GM12873 (cell line): Measurements from ENCODE around the gene USP19.

Experiments
- TF ChIP-seq, protein P1 (sequence below): IDR thresholded peaks from 2 replicates; pipeline ENCODE4 v1.5.1; 2012; ENCODE audit warnings: low read depth, mild to moderate bottlenecking, moderate library complexity, low read length, control low read depth; ENCODE audit not compliant: insufficient read depth; ENCODE audit errors: missing control alignments

USP19 gene

DNA sequence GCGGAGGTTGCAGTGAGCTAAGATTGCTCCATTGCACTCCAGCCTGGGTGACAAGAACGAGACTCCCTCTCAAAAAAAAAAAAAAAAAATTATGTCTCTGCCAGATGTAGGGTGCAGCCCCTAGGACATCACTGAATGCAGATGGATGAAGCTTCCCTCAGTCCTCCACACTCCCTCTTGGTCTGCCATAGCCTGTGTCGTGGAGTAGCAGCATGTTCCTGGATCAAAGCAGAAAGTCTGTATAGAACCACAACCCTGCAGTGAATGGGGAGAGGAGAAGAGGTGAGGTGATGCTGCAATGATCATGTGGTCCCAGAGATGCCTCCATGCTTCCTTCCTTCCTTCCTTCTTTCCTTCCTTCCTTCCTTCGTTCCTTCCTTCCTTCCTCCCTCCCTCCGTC lies 27.5 kb upstream of the USP19 start:
- TF ChIP-seq, protein P1, sequence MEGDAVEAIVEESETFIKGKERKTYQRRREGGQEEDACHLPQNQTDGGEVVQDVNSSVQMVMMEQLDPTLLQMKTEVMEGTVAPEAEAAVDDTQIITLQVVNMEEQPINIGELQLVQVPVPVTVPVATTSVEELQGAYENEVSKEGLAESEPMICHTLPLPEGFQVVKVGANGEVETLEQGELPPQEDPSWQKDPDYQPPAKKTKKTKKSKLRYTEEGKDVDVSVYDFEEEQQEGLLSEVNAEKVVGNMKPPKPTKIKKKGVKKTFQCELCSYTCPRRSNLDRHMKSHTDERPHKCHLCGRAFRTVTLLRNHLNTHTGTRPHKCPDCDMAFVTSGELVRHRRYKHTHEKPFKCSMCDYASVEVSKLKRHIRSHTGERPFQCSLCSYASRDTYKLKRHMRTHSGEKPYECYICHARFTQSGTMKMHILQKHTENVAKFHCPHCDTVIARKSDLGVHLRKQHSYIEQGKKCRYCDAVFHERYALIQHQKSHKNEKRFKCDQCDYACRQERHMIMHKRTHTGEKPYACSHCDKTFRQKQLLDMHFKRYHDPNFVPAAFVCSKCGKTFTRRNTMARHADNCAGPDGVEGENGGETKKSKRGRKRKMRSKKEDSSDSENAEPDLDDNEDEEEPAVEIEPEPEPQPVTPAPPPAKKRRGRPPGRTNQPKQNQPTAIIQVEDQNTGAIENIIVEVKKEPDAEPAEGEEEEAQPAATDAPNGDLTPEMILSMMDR = no peak

DNA sequence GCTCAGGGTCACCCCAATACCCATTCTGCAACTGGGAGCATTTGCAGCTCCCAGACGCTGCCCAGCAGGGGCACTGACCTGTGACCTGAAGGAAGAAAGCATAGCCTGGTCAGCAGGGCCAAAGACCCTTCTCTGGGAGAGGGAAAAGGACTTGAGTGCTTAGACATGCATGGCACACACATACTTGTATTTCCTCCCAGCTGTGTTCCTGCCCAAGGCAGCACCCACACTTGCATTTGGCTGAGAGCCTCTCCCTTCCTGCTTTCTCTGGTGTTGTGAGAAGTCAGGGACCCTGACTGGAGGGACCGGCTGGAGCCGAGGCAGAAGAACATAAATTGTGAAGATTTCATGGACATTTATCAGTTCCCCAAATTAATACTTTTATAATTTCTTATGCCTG lies 19.5 kb upstream of the USP19 start:
- TF ChIP-seq, protein P1 = no peak

DNA sequence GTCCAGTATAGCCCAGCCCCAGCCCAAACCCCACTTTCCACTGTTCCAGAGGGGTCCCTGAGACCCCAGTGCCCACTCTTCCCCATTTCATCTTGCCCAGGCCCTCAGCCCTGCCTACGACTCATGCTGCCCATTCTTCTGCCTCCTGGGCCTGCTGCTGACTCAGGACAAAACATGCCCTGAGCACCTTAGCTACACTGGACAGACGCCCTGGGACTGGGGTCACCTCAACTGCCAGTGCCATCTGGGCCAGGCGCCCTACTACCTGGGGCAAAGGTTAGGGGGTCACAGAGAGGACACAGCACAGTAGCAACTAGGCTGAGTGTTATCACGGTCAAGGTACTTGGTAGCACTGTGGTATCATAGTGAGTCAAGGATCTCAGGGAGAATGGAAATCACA lies 14.9 kb upstream of the USP19 start:
- TF ChIP-seq, protein P1 = no peak

DNA sequence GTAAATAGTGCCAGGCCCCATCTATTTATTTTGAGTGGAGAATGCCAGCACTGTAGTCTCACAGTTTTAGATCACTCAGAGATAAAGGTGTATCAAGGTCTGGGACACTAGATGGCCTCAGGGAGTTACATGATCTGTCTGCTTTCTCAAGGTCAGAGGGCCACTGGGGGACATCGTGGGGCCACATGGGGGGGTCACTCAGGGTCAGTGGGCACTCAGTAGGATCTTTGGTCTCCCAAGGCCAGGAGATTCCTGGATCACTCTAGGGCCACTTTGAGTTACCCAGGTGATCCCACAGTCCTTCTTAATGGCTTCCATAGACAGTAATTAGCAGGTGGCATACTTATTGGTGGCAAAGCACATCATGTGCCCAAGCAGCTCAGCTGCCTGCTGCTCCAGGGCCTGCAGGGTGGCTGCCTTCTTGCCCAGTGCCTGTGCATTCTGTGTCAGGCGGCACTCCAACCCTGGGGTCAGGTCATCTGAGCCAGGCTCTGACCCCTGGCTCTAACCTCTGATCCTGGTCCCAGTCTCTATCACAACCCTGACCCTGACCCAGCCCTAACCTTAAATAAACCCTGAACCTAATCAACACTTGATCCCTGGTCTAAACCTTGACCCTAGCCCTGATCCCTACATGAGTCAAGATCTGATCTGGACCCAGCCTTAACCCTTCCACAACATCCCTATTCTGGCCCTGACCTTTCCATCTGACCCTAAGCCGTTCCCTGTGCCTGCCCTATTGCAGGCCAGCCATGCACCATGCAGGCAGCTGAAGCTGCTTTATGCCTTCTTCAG lies 14.0 kb upstream of the USP19 start:
- TF ChIP-seq, protein P1 = no peak

DNA sequence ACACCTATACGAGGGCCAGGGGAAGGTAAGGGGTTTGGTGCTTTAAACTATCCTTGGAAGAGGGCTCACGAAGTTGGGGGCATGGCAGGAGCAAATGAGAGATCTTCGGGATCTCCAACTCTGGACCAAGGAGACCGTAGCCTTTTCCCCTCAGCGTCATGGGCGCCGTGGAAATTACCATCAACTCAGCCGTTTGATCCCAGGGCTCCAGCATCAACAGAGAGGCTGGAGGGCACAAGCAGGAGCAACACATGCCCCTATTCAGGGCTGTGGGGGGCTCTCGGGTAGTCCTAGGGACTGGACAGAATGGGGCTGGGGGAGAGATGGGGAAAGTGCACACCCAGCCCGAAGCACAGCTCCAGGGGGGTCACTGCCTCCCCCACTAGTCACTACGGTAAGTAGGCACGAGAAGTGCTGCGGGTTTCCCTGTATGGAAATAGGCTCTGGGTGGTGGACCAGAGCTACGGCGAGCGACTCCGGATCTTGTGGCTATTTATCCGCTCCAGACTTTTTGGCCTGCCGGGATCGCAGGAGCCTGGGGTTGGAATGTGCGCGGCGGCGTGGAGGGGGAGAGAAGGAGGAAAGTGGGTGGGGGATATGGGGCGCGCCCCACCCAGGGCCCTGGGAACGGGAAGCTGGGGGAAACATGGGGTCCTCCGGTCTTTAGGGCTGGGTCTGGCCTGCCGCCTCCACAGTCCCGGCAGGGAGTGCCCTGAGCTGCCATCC lies 12.8 kb upstream of the USP19 start:
- TF ChIP-seq, protein P1 = no peak

DNA sequence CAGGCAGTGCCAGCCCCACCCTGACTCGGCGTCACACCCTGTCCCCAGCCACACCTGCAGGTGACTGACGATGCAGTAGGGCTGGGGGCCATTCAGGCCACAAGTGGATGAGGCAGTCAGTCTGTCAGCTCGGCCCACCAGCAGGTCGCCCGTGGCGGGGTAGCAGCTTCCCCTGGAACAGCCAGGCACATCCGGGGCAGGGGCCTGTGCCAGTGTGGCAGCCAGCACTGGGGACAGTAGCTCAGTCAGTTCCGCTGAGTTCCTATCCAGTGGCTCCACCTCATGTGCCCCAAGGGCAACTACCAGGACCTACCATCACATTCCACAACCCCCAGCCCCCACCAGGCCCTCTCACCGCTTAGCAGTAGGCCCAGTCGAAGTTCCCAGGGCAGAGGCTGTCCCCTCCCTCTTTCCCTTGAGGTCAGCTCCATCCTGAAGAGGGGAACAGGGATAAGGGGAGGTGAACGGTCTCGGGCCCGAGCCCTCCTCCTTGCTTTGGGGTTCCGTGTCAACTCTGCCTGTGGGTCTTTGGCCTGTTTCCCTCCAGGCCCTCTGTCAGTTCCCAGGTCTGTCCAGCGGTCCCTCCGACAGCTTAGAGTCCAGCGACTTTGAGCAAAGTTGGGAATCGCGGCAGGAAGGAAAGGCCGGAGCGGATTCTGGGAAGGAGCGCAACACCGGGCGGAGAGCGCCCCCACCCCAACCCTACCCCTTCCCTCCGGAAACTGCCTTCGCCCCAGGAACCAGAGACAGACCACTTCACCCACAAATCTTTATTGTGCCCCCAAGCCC lies 12.0 kb upstream of the USP19 start, which contains the start of gene LAMB2:
Gene LAMB2 (minus strand): TSS at position 614 of the 789 bp plus-strand sequence. CDS start 183 bp downstream, at position 431.
- TF ChIP-seq, protein P1 = no peak

DNA sequence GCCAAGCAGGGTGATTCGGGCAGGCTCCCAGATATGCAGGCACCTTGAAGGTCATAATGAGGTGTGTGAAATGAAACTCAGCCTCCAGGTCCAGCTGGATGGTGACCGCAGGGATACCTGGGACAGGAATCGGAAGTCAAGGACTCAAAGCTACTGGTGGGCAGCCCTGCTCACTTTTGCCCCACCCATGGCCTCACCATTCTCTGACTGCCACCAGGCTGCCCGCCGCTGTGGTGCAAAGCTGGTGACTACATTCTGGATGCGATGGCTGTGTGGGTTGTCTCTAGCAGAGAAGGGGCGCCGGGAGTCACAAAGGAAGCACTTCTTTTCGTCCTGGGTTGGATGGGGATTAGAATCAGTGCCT lies 11.4 kb upstream of the USP19 start:
- TF ChIP-seq, protein P1 = no peak
